Body of pancreas (tissue), 4 donors: Measurements from ENCODE around the gene STARD8. TPM values are rescaled to one million over a fixed set of nuclear protein-coding genes. Genes with fewer than 3 reads are reported as not detected.

Source experiments
- ATAC-seq: fragments of 150-250 bp; one replicate; pipeline ENCODE4 v1.9.1; 2016
- DNase-seq, 4 donors: peaks; one replicate each; pipeline ENCODE4 v3.0.0-alpha.2; 2019
- H3K27ac ChIP-seq, 4 donors: fragments of 200-600 bp; sonication (generic); 1 replicate in 3 of 4; 2 replicates in 1 of 4; pipeline versions ENCODE4 v1.5.1 to v1.6.1; 2016 to 2019; ENCODE audit warnings: mild to moderate bottlenecking in 1 of 4, mixed read lengths in 1 of 4, moderate library complexity in 1 of 4
- H3K27me3 ChIP-seq, 2 donors: fragments of 200-600 bp; sonication (generic); one replicate each; pipeline ENCODE4 v1.6.0; 2016; ENCODE audit warnings: mild to moderate bottlenecking in 1 of 2
- H3K36me3 ChIP-seq, 2 donors: fragments of 200-600 bp; sonication (generic); replicated peaks in 1 of 2; 2 replicates each; pipeline ENCODE4 v1.5.1; 2016; ENCODE audit warnings: low read depth in 2 of 2; ENCODE audit not compliant: insufficient read depth in 1 of 2
- H3K4me1 ChIP-seq: fragments of 200-600 bp; sonication (generic); one replicate; pipeline ENCODE4 v1.6.0; 2016
- H3K4me3 ChIP-seq, 2 donors: fragments of 200-600 bp; sonication (generic); 1 replicate in 1 of 2; 2 replicates in 1 of 2; pipeline ENCODE4 v1.5.1; 2016 to 2019
- H3K9me3 ChIP-seq, 3 donors: fragments of 200-600 bp; sonication (generic); 1 replicate in 2 of 3; 2 replicates in 1 of 3; pipeline ENCODE4 v1.5.1; 2016
- CTCF ChIP-seq, 7 experiments: fragments of 450-650 bp in 4 of 7; fragments of 200-600 bp in 3 of 7; sonication (generic) in 3 of 7; IDR thresholded peaks; one replicate each; pipeline ENCODE4 v1.5.1; 2016 to 2019; ENCODE audit warnings: antibody characterized with exemption in 7 of 7
- POLR2A ChIP-seq, 3 donors: fragments of 450-650 bp; IDR thresholded peaks; one replicate each; pipeline ENCODE4 v1.6.1; 2016; ENCODE audit warnings: antibody characterized with exemption in 3 of 3, mild to moderate bottlenecking in 2 of 3
- WGBS, 2 donors: methylation state at CpG; one replicate each; pipeline ENCODE4 v1.1.5; 2017; 5-methylcytosine and 5-hydroxymethylcytosine counted together
- intact Hi-C: fragments of 100-400 bp; cut with DNase I; formaldehyde crosslinking; loops from one replicate; pipeline ENCODE4 v1.15.1; 2023
- total RNA-seq, 2 donors: library from RNA; depleted of rRNA; stranded (reverse); fragments of >200 nt; gene quantifications; one replicate each; pipeline ENCODE4 v1.1.0, GENCODE V29; 2016

Gene STARD8
- total RNA-seq, 2 donors from 2014 or later: 6.0 to 9.6 TPM

DNA sequence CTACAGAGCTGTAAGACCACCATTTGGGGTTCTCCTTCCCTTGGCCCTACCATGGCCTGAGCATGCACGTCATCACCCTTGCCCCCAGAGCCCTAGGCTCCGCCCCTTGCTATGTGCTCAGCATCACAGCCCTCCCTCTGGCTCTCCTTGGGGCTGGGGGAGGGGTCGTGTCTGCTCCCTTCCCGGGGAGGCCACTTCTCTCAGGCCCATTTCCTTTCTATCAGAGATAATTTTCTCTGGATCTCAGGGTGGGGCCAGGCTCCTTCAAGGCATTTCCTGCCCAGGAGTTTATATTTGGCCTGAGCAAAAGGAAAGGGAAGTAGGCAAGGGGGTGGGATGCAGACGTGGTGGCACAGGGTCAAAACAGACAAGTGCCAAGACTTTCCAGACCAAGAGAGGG, 55.9 kb downstream of the STARD8 start:
- ATAC-seq (no peak), DNase-seq (no peak)
- TF ChIP-seq CTCF (IDR thresholded peaks at IDR 0.05): no peak
- no peak for TF ChIP-seq POLR2A (IDR thresholded peaks at IDR 0.05)
- intact Hi-C loops: loop anchor here (10.0 kb wide), 1 partner anchor 199 kb away; no protein-coding TSS in a partner anchor
- Histone ChIP-seq H3K27me3 (no peaks in the 10 kb centered on the region), H3K4me1 (peaks cover 31% of the 10 kb centered on the region), H3K36me3 (no peaks in the 10 kb centered on the region), H3K27ac (no peak overlapping the region), H3K9me3 (no peaks in the 10 kb centered on the region), H3K4me3 (no peak overlapping the region)
- WGBS, 2 donors: 56 to 70% methylated on average over 4 of the region's 5 CpGs

GRCh38 chrX:68703846-68704245, 56.4 kb downstream of the STARD8 start:
- Histone ChIP-seq H3K9me3 (no peaks in the 10 kb centered on the region), H3K27me3 (no peaks in the 10 kb centered on the region), H3K4me1 (peaks cover 26% of the 10 kb centered on the region), H3K36me3 (no peaks in the 10 kb centered on the region), H3K4me3 (no peak overlapping the region), H3K27ac (no peak overlapping the region)
- TF ChIP-seq POLR2A (IDR thresholded peaks at IDR 0.05): no peak
- TF ChIP-seq CTCF (IDR thresholded peaks at IDR 0.05): no peak
- ATAC-seq: no peak
- intact Hi-C loops: loop anchor here (10.0 kb wide), 1 partner anchor 199 kb away; no protein-coding TSS in a partner anchor
- no peak for DNase-seq
- 63 to 92% methylated on average over 2 to 3 of the region's 3 CpGs for WGBS, 2 donors

- peaks cover 4% of the 10 kb centered on the region for H3K4me1 ChIP-seq
- intact Hi-C loops: loop anchor here (10.0 kb wide), 1 partner anchor 201 kb away; no protein-coding TSS in a partner anchor
- no peaks in the 10 kb centered on the region for H3K9me3 ChIP-seq
- ATAC-seq: no peak
- WGBS, 2 donors: 58 to 80% methylated on average over 1 to 5 of the region's 5 CpGs
- H3K36me3 ChIP-seq: no peaks in the 10 kb centered on the region
- TF ChIP-seq CTCF (IDR thresholded peaks at IDR 0.05) (no peak), POLR2A (IDR thresholded peaks at IDR 0.05) (no peak)
- no peak for DNase-seq
- no peak overlapping the region for H3K27ac ChIP-seq
- H3K27me3 ChIP-seq: no peaks in the 10 kb centered on the region
- no peak overlapping the region for H3K4me3 ChIP-seq
Observed at GRCh38 chrX:68705986-68706385, 58.5 kb downstream of the STARD8 start.

DNA sequence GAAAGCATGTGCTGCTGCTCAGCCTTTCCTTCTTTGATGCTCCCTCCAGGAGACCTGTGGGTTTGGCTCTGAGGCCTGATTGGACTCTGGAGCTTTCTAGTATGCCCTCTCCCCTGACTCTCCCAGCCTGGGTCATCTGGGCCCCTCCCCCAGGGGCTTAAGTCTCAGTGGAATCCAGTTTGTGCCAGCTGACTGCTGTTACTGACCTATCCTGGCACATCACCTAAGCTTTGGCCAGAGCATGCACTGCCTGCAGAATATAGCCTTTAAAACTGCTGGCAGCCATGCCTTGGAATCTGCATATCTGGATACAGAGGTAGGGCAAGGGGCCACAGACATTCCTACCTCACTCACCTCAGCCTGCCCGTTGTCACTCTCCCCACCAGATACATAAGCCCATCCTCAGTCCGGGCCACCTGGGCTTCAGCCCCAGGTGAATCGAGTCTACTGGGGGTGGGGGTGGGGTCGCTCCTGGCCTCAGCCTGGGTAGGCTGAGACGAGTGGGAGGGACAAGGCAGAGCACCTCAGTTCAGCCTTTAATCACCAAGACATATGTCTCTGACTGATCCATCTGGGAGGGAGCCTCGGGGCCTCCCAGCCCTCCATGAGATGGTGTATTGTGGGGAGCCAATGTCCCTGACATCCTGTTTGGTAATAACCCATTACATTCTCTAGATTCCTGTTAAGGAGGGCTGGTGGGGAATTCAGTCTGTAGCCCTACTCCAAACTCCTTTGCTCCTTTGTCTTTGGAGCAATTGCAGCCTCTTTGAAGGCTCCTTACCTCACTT, 61.2 kb downstream of the STARD8 start:
- intact Hi-C loops: loop anchor here (10.0 kb wide), 1 partner anchor 204 kb away; no protein-coding TSS in a partner anchor
- H3K4me1 ChIP-seq: no peaks in the 10 kb centered on the region
- WGBS, 2 donors: 60% methylated on average over 4 of the region's 6 CpGs; no CpG with 5 or more reads in 1 of the 2 donors

More for the DNA sequence above, 61.2 kb downstream of the STARD8 start:
- no peak overlapping the region for H3K27ac ChIP-seq
- no peaks in the 10 kb centered on the region for H3K27me3 ChIP-seq
- H3K36me3 ChIP-seq: no peaks in the 10 kb centered on the region
- ATAC-seq (no peak), DNase-seq (no peak)
- no peak for TF ChIP-seq CTCF (IDR thresholded peaks at IDR 0.05)
- no peak for TF ChIP-seq POLR2A (IDR thresholded peaks at IDR 0.05)
- no peaks in the 10 kb centered on the region for H3K9me3 ChIP-seq
- no peak overlapping the region for H3K4me3 ChIP-seq
